BLaER1 treated with 17β-estradiol and CSF1 and Interleukin-3, amounts not matched to agents 10 nM and 100 nM (cell line): ENCODE results near the gene LSAMP.

ENCODE experiments used
- H3K27ac ChIP-seq, 11 experiments: shearing (Covaris generic); formaldehyde crosslinking; 2 replicates each; pipeline ENCODE4 v1.8.1; 2022
- H3K27me3 ChIP-seq, 11 experiments: shearing (Covaris generic); formaldehyde crosslinking; 2 replicates each; pipeline ENCODE4 v1.8.1; 2022
- H3K36me3 ChIP-seq, 11 experiments: shearing (Covaris generic); formaldehyde crosslinking; 2 replicates each; pipeline ENCODE4 v1.8.1; 2022
- H3K4me1 ChIP-seq, 10 experiments: shearing (Covaris generic); formaldehyde crosslinking; 2 replicates each; pipeline ENCODE4 v1.8.1; 2022
- H3K4me2 ChIP-seq, 11 experiments: shearing (Covaris generic); formaldehyde crosslinking; 2 replicates each; pipeline ENCODE4 v1.8.1; 2022
- H3K4me3 ChIP-seq, 10 experiments: shearing (Covaris generic); formaldehyde crosslinking; 2 replicates each; pipeline ENCODE4 v1.8.1; 2022
- H3K9ac ChIP-seq, 11 experiments: shearing (Covaris generic); formaldehyde crosslinking; 2 replicates each; pipeline ENCODE4 v1.8.1; 2022
- H3K9me3 ChIP-seq, 11 experiments: shearing (Covaris generic); formaldehyde crosslinking; replicated peaks in 1 of 11; 2 replicates each; pipeline ENCODE4 v1.8.1; 2022
- H4K20me1 ChIP-seq, 11 experiments: shearing (Covaris generic); formaldehyde crosslinking; 2 replicates each; pipeline ENCODE4 v1.8.1; 2022
- Cebpa-rat ChIP-seq, 11 experiments: shearing (Covaris generic); IDR thresholded peaks; 2 replicates each; pipeline ENCODE4 v1.8.1; 2022

Gene LSAMP

DNA sequence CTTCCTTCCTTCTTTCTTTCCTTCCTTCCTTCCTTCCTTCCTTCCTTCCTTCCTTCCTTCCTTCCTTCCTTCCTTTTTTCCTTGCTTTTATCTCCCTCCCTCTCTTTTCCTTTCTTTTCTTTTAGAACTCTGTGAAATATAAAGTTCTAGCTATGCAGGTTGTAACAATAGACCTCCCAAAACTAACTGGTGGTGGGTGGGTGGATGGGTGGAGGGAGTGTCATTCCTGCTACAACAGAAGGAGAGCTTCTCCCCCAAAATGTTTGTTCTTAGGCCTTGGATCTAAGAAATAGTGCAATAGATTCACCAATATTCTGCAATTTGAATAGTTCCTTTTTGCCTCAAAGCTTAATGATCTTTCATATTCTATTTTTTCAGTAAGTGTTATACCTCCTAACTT, 606.0 kb downstream of the LSAMP start:
- TF ChIP-seq Cebpa-rat (IDR thresholded peaks at IDR 0.05): no peak
- Histone ChIP-seq H3K4me2 (no peak overlapping the region), H3K9me3 (no peaks in the 10 kb centered on the region), H3K9ac (no peak overlapping the region), H3K4me3 (no peak overlapping the region), H3K27me3 (no peaks in the 10 kb centered on the region), H4K20me1 (no peaks in the 10 kb centered on the region), H3K36me3 (no peaks in the 10 kb centered on the region), H3K4me1 (no peaks in the 10 kb centered on the region), H3K27ac (no peak overlapping the region)

GRCh38 chr3:115838786-115839185, 606.5 kb downstream of the LSAMP start:
- Histone ChIP-seq H4K20me1 (no peaks in the 10 kb centered on the region), H3K36me3 (no peaks in the 10 kb centered on the region), H3K4me2 (no peak overlapping the region), H3K27me3 (no peaks in the 10 kb centered on the region), H3K9me3 (no peaks in the 10 kb centered on the region), H3K4me3 (no peak overlapping the region), H3K27ac (no peak overlapping the region), H3K9ac (no peak overlapping the region), H3K4me1 (no peaks in the 10 kb centered on the region)
- no peak for TF ChIP-seq Cebpa-rat (IDR thresholded peaks at IDR 0.05)

DNA sequence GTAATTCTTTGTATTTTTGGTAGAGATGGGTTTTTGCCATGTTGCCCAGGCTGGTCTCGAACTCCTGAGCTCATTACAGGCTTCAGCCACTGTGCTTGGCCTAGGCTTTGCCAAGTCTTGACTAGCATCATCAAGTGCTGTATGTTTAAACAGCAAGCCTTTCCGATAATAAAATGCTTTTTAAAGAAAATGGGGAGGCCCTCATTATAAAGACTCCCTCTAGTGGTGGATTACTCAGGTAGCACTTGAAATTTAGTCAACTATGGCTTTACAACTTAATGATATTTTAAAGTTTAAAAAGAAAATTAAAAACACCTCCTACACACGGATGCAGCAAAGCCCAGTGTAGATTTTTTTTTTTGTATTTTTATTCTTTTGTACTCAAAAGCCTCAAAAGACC, 608.3 kb downstream of the LSAMP start:
- Histone ChIP-seq H3K4me1 (no peaks in the 10 kb centered on the region), H3K36me3 (no peaks in the 10 kb centered on the region), H3K9ac (no peak overlapping the region), H4K20me1 (no peaks in the 10 kb centered on the region), H3K9me3 (no peaks in the 10 kb centered on the region), H3K27ac (no peak overlapping the region), H3K27me3 (no peaks in the 10 kb centered on the region), H3K4me3 (no peak overlapping the region), H3K4me2 (no peak overlapping the region)
- TF ChIP-seq Cebpa-rat (IDR thresholded peaks at IDR 0.05): no peak

GRCh38 chr3:115835946-115836345, 609.3 kb downstream of the LSAMP start:
- no peak overlapping the region for H3K27ac ChIP-seq

DNA sequence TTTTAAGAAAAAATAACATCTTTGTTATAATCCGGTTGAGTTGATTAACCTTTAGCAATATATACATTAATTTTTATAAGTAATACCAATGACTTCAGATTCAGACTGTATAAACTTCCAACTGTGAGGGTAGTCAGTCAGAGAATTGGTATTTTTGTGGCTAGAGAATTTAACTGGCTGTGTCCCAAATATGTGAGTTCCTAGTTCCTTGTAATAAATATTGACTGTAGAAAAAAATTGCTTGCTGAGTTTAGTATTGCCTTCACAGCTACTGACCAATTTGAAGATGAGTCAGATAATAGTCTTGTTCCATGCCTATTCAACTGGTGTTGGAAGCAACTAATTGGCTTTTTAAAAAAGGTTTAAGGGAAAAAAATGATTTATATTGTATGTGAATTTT, 611.2 kb downstream of the LSAMP start:
- H3K36me3 ChIP-seq: no peaks in the 10 kb centered on the region
- no peak overlapping the region for H3K27ac ChIP-seq
- H3K4me2 ChIP-seq: no peak overlapping the region
- no peak for TF ChIP-seq Cebpa-rat (IDR thresholded peaks at IDR 0.05)
- H3K27me3 ChIP-seq: no peaks in the 10 kb centered on the region
- no peaks in the 10 kb centered on the region for H3K9me3 ChIP-seq
- no peaks in the 10 kb centered on the region for H3K4me1 ChIP-seq
- H3K9ac ChIP-seq: no peak overlapping the region
- no peaks in the 10 kb centered on the region for H4K20me1 ChIP-seq
- H3K4me3 ChIP-seq: no peak overlapping the region

More at GRCh38 chr3:115835946-115836345, 609.3 kb downstream of the LSAMP start:
- no peak overlapping the region for H3K9ac ChIP-seq
- H3K27me3 ChIP-seq: no peaks in the 10 kb centered on the region
- H3K4me2 ChIP-seq: no peak overlapping the region
- no peak for TF ChIP-seq Cebpa-rat (IDR thresholded peaks at IDR 0.05)
- no peaks in the 10 kb centered on the region for H3K4me1 ChIP-seq
- H3K9me3 ChIP-seq: no peaks in the 10 kb centered on the region
- no peak overlapping the region for H3K4me3 ChIP-seq
- H4K20me1 ChIP-seq: no peaks in the 10 kb centered on the region
- no peaks in the 10 kb centered on the region for H3K36me3 ChIP-seq

GRCh38 chr3:115833074-115833473, 612.2 kb downstream of the LSAMP start:
- no peaks in the 10 kb centered on the region for H3K27me3 ChIP-seq
- H3K9me3 ChIP-seq: no peaks in the 10 kb centered on the region
- no peaks in the 10 kb centered on the region for H4K20me1 ChIP-seq
- no peak overlapping the region for H3K4me3 ChIP-seq
- no peak overlapping the region for H3K27ac ChIP-seq
- TF ChIP-seq Cebpa-rat (IDR thresholded peaks at IDR 0.05): no peak
- no peak overlapping the region for H3K4me2 ChIP-seq
- no peaks in the 10 kb centered on the region for H3K4me1 ChIP-seq
- H3K9ac ChIP-seq: no peak overlapping the region
- H3K36me3 ChIP-seq: no peaks in the 10 kb centered on the region

- Histone ChIP-seq H3K9ac (no peak overlapping the region), H3K4me2 (no peak overlapping the region), H3K4me3 (no peak overlapping the region), H4K20me1 (no peaks in the 10 kb centered on the region), H3K36me3 (no peaks in the 10 kb centered on the region), H3K27me3 (no peaks in the 10 kb centered on the region), H3K4me1 (no peaks in the 10 kb centered on the region), H3K27ac (no peak overlapping the region), H3K9me3 (no peaks in the 10 kb centered on the region)
- TF ChIP-seq Cebpa-rat (IDR thresholded peaks at IDR 0.05): no peak
Measured at GRCh38 chr3:115832265-115832664, 613.0 kb downstream of the LSAMP start.

DNA sequence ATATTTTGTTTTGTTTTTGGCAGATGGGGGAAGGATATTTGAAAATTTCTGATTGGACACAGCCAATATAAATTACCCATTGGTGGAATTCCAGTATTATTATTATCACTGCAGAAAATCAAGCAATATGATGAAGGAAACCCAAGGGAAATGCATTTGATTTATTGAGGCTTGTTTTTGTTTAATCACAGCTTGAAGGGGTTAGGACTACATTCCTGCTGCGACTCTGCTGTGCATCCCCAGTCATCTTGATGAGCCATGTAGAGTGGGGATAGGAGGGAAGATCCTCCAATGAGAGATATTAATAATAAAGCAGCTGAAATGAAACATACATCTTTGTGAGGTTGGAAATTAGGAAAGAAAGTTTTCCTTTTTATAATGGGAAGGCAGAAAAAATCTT, 613.4 kb downstream of the LSAMP start:
- Histone ChIP-seq H3K27me3 (no peaks in the 10 kb centered on the region), H3K4me3 (no peak overlapping the region), H3K4me2 (no peak overlapping the region), H4K20me1 (no peaks in the 10 kb centered on the region), H3K27ac (no peak overlapping the region), H3K9me3 (no peaks in the 10 kb centered on the region), H3K9ac (no peak overlapping the region), H3K4me1 (no peaks in the 10 kb centered on the region), H3K36me3 (no peaks in the 10 kb centered on the region)
- TF ChIP-seq Cebpa-rat (IDR thresholded peaks at IDR 0.05): no peak

DNA sequence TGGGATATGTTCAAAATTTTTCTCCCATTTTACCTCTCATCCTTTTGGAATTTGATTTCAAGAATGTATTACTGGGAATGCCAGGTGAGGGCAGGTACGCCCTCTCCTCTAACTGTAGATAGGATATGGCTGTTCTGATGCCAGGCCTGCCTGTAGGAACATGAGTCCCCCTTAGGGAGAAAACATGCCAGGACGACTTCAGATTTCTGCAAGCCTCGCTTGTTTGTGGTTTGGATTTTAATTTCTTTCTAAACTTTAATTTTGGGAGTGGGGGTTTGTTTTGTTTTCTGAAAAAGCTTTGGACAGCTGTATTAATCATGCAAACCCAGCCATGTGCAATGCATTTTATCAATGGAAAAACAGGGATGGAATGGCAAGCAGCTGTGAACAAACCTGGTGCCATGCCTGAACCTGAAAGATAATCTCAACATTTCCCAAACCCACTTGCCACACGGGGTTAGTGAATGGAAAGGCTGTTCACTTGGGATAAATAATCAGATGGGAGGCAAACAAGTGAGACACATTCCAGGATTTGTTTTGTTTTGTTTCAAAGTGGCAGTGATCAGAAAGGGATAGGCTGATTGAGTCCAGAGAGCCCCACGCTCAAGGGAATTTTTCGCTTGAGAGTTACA, 614.4 kb downstream of the LSAMP start:
- no peaks in the 10 kb centered on the region for H3K36me3 ChIP-seq
- no peak overlapping the region for H3K9ac ChIP-seq
- H3K27me3 ChIP-seq: no peaks in the 10 kb centered on the region
- H3K27ac ChIP-seq: no peak overlapping the region
- no peak overlapping the region for H3K4me3 ChIP-seq
- H3K4me2 ChIP-seq: no peak overlapping the region
- TF ChIP-seq Cebpa-rat (IDR thresholded peaks at IDR 0.05): no peak
- H4K20me1 ChIP-seq: no peaks in the 10 kb centered on the region
- H3K9me3 ChIP-seq: no peaks in the 10 kb centered on the region
- no peaks in the 10 kb centered on the region for H3K4me1 ChIP-seq

- no peaks in the 10 kb centered on the region for H4K20me1 ChIP-seq
- H3K9ac ChIP-seq: no peak overlapping the region
- TF ChIP-seq Cebpa-rat (IDR thresholded peaks at IDR 0.05): no peak
- no peak overlapping the region for H3K27ac ChIP-seq
- no peak overlapping the region for H3K4me2 ChIP-seq
- no peak overlapping the region for H3K4me3 ChIP-seq
- H3K36me3 ChIP-seq: no peaks in the 10 kb centered on the region
- no peaks in the 10 kb centered on the region for H3K9me3 ChIP-seq
- H3K4me1 ChIP-seq: no peaks in the 10 kb centered on the region
- H3K27me3 ChIP-seq: no peaks in the 10 kb centered on the region
Measured at GRCh38 chr3:115828401-115828800, 616.9 kb downstream of the LSAMP start.
